ENCODE data around the gene JPH3.
"Not testable (repeated sequence)": the region's sequence is repeated elsewhere in the genome, so short reads cannot be mapped to it uniquely, and the experiment has no call there.

JPH3 gene

DNA sequence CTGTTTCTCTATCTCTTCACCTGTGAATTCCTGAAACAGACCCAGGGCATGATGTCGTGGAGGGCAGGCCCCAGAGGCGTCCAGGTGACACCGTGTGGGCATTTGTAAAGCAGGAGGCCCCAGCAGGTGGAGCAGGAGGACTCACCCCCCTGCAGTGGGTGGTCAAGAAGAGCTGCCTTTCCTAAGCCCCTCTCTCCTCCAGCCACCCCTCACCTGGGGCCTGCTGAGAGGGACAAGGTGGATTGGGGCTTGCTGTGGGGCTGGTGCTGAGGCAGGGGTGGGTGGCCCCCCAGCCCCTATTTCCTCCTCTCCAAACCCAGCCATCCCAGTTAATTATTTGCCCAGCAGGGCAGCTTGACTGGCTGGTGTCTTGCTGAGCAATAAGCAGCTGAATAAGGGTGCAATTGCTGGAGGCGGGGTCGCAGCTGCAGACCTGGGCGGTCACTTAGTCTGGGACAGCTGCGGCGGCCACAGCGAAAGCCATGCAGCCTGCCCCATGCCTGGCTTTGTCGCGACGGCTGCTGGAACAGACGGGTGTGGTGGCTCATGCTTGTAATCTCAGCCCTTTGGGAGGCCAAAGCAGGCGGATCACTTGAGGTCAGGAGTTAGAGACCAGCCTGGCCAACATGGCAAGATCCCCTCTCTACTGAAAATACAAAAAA, 56.4 kb downstream of the JPH3 start:
- no peak for DNase-seq

DNA sequence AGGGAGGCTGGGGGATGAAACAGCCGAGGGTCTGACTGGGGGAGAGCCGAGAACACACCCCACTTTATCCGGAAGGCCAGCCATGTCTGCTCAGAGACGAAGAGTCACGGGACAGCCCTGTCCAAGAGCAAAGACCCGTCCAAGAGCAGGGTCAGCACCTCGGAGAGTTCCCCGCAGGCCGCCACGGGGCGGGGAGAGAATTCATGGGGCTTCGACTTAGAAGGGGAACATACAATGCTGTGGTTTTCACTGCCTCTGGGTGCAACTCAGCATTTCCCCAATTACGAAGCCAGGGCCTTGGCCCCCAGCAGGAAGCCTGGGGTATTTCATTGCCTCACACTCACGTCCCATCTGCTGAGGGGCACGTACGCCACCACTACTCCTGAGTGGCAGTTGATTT, 59.3 kb downstream of the JPH3 start:
- no peak for DNase-seq

DNA sequence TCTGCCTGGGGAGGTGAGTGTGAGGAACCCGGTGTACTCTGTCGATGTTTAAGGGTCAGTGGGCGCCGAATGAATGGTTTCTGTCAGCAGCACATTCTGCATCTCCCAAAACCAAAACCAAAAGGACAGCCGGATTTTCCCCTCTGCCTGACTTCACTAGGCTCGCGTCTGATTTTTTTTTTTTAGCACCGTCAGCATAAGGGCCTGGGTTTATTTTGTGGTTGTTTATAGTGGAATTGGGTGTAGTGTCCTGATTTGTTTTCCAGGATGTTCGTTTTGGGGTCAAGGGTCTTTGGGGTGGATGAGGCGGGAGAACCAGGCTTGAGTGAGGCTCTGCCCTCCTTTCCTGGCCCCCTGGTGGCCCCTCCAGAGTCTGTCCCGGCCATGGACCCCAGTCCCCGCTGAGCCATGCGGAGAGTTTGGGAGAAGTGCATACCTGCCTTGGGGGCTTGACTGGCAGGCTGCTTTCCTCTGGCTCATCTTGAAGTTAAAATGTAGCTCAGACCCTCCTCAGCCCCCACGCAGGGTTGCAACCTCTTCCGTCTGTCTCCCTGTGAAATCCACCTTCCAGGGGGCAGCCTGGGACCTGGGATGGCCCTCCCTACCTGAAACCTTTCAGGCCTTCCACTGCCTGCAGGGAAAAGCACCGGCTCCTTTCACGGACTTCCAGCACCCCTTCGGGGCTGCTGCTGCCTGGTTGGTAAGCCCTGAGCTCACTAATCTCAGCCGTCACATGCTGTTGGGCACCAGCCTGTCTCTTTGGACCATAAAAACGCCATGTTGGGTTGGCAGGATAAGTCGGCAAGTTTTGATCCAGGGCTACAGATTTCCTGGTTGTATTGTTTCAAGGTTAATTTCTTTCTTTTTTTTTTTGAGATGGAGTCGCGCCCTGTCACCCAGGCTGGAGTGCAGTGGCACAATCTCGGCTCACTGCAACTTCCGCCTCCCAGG, 60.2 kb downstream of the JPH3 start:
- DNase-seq: no peak

DNA sequence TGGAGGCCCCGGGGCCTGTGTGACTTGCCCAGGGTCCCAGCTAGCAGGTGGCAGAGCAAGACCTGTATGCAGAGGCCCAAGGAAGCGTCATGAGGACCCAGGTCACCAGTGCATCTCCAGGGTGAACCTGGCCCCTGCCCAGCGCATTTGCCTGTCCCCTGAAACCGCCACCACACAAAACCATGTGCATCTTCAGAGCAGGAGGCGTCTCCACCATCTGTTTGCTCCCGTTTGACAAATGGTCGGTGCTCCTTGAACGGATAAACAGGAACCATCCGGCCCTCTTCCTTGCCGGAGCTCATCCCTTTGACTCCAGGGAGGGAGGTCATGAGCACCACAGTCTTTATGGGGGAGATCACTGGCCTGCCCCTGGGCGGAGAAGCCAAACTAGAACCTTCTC, 62.5 kb downstream of the JPH3 start:
- DNase-seq: no peak

DNA sequence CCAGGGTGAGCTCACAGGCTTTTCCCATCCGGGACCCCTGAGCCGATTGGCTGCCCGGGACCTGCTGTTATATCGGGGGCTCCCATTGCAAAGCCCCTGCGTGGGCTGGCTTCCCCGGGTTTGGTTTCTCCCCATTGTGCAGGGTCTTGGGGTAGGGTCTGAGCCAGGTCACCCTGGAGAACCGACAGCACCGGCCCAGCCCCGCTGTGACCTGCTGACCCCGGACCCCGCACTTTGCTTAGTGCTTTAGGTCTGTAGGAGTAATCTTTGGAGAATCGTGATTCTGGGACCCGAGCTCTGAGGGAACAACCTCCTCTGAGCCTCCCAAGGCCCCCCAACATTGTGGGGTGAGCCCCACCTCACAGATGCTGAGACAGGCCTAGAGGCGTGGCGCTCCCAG, 62.9 kb downstream of the JPH3 start:
- DNase-seq: no peak

DNA sequence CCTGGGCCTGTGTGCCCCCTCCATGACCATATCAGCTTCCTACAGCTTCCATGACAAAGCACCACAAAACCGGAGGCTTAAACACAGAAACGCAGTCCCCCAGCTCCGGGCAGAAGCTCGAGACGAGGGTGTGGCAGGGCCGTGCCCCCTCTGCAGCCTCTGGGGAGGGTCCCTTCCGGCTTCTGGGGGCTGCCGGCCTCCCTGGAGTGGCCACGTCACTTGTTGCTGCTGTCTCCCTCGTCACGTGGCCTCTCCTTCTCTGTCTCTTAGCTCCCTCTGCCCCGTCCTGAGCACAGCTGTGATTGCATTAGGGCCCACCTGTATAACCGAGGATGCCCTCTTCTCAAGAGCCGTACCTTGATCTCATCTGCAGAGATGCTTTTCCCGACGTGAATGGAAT, 64.6 kb downstream of the JPH3 start:
- DNase-seq: no peak

DNA sequence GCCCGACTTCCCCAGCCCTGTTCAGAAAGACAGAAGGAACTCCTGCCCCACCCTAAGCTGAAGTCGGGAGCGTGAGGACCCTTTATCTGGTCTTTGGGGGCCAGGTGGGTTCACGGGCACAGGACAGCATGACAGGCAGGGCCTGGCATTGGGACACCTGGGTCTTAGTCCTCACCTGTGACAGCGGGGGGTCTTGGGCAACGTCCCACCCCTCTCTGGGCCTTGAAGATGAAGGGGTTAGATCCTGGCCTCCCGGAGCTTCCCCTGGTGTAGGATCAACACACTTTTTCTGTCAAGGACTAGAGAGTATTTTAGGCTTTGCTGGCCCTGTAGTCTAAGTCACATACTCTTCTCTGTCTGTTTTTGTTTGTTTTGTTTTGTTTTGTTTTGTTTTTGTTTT, 65.1 kb downstream of the JPH3 start:
- DNase-seq: no peak

DNA sequence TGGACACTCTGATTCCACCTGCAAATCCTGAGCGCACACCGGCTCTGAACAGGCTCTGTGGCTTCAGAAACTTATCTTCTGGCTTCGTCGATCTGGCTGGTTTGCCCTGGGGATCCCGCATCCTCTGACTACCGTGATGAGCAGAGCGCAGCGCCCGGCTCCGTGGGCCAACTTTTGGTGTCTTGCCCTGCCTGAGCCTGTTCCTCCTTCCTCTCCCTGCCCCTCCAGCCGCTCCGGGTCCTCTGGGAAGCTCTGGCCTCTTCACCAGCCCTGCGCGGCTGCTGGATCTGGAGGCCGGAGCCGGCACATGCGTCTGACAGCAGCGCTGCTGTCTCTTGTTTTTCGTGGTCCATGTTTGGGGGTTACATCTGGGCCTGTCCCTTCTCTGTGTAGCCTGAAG, 65.6 kb downstream of the JPH3 start:
- no peak for DNase-seq

DNA sequence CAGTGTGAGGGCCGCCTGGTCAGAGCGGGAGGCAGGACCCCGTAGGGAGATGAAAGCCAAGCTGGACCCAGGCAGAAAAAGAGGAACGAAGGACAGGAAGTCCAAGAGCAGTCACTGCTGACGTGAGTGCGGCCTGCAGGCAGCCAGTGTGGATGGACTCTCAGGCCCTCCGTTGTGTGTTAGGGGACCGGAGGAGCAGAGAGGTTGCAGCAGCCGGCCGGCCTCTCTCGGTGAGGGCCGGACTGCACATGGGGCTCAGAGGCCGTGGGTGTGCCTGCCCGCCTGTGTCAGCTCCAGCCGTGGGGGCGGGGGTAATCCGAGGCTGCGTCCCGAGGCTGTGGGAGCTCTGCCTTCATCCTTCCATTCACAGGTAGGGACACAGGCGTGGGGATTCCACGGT, 67.4 kb downstream of the JPH3 start:
- DNase-seq: no peak

DNA sequence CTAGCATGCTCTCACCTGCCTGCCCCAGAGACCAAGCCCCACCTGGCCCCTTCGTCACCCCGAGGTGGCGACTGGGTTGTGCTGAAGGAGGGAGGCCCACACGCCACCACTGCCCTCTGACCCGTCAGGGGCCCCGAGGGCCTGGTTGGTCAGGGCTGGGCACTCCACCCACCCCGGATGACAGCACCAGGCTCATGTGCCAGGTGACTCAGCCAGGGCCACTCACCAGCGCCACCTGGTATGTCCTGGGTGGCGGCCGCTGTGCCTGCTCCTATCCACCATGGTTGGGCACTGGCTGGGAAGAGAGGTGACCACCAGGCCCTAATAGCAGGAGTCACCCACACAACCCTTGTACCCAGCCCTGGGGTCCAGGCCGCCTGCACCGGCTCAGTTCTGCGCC, 68.9 kb downstream of the JPH3 start:
- no peak for DNase-seq

DNA sequence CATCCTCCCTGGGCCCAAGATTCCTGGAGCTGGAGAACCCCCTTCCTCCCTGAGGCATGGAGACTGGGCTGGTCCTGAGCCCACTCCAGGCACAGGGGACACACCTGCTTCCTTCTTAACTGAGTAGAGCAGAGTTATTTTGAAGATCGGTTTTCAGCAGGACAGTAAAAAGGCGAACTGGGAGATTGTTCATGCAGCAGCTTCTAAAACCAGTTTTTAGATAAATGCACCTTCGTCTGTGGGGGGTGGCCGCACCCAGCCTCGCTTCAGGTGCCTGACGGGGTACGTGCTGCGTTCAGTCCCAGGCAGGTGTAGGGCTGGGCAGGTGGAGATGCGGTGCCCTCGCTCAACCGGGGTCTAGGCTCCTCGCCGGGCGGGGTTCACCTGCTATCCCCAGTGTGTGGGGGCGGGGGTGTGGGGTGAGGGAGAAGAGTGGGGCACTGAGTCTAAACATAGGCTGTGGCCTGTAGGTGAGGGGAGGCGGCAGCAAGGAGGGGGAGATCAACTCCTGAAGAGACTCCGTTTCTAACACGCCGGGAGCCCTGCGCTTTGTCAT, 69.5 kb downstream of the JPH3 start:
- no peak for DNase-seq

DNA sequence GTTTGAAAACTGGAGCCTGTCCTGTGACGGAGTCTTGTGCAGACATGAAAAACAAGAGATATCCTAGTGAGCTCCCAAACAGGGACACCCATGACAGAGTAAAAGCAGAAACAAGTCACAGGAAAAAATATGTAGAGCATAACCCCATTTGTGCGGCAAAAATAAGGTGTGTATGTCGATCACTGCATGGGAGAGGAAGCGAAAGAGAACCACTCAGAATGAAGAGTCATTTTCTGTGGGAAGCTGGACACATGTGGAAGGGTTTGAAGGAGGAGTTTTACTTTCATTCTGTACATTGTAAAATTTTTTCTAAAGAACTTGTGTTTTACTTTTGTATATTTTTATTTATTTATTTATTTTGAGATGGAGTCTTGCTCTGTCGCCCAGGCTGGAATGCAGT, 72.1 kb downstream of the JPH3 start:
- DNase-seq: no peak

DNA sequence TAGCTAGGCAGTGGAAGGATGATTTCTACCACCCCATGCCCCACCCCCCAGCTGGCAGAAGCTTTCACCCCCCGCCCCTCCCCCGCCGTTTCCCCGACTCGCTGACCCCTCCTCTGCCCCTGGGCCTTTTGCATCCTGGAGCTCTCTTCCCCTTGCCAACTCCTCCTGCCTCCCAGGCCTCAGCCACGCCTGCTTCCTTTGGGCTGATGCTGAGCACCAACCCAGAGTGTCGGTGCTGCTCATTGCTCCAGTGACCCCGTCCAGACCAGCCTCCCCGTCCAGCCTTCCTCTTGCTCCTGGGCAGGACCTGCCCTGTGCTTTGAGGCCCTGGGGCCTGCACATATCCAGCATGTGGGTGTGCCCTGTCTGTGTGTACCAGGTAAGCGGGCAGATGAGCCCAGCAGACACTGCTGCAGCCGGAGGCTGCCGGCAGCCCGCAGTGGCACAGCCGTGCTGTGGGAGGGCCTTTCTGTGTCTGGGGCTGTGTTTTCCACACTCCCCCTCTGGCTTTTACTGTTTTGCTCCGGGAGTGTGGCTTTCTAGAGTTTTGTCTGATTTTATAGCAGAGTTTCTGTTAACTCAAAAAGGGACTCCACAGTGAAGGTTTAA, 72.9 kb downstream of the JPH3 start:
- DNase-seq: no peak

DNA sequence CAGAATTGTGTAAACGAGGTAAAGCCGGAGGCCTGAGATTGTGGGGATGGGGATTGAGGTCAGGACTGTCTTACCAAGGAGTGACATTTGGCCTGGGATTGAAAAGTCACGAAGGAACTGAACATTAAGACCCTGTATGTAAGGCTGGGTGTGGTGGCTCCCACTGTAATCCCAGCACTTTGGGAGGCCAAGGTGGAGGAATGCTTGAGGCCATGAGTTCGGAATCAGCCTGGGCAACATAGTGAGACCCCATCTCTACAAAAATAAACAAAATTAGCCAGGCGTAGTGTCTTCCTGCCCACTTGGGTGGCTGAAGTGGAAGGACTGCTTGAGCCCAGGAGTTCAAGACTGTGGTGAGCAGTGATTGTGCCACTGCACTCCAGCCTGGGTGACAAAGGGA, 75.5 kb downstream of the JPH3 start:
- DNase-seq: no peak

DNA sequence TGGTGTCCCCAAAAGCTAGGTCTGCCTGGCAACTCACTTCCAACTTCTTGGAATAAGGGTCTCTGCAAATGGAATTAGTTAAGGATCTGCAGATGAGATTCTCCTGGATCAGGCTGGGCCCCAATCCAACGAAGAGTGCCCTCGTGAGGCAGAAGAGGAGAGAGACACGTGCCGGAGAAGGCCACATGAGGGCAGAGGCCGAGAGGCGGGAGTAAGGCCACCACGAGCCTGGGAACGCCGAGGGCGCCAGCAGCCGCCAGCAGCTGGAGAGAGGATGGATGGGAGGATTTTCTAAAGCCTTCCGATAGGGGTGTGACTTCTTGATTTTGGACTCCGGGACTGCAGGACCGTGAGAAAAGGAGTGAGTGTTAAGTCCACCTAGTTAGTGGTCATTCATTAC, 76.3 kb downstream of the JPH3 start:
- no peak for DNase-seq

DNA sequence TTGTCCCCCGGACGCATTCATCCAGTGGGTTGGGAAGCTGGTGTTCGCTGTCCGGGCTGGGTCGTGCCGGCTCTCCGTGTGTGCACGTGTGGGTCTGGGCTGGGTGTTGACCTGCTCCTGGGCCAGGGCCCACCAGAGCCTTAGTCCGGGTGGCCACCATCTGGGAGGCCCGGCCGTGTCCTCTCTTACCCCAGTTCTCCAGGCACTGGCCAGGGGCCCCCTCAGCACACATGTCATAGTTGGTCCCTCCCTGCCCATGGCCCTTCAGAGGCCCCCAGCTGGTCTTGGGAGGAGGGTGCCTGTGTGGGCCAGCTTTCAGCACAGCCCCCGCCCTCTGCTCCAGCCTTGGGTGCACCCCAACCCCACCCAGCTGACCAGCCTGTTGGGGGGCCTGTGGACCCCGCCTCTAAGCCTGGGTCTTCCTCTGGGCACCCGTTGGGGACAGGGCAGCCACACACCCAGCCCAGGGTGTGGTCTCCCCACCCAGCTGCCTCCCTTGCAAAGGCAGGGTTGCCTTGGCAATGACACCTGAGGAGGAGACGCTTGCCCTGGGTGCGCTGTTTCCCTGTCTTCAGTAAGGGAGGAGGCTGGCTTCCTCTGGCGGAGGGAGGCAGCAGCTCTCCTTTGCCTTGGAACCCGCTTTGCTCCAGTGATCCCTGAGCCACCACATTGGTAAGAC, 77.4 kb downstream of the JPH3 start:
- no peak for DNase-seq

DNA sequence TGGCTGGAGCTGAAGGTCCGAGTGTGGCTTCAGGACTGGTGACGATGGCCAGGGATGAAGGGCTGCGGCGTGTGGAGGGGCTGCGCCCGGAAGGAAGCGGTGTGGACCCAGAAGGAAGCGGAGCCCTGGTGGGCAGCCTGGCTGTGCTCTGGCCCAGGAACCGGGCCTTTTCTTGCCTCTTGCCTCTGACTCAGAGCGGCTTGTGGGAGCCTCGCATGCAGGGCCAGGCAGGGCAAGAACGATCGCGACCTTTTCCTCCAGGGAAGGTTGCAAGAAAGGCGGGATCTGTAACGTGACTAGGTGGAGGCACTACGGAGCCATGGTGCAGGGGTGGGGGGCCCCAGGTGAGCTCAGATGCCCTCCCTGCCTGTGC, 78.0 kb downstream of the JPH3 start:
- no peak for DNase-seq

DNA sequence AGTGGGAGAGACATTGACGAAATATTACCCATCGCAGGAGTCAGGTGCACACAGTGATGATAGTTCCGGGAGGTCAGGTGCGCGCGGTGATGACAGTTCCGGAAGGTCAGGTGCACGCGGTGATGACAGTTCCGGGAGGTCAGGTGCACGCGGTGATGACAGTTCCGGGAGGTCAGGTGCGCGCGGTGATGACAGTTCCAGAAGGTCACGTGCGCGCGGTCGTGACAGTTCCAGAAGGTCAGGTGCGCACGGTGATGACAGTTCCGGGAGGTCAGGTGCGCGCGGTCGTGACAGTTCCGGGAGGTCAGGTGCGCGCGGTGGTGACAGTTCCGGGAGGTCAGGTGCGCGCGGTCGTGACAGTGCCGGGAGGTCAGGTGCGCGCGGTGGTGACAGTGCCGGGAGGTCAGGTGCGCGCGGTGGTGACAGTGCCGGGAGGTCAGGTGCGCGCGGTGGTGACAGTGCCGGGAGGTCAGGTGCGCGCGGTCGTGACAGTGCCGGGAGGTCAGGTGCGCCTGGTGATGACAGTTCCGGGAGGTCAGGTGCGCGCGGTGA, 78.8 kb downstream of the JPH3 start:
- not testable (repeated sequence) for DNase-seq

DNA sequence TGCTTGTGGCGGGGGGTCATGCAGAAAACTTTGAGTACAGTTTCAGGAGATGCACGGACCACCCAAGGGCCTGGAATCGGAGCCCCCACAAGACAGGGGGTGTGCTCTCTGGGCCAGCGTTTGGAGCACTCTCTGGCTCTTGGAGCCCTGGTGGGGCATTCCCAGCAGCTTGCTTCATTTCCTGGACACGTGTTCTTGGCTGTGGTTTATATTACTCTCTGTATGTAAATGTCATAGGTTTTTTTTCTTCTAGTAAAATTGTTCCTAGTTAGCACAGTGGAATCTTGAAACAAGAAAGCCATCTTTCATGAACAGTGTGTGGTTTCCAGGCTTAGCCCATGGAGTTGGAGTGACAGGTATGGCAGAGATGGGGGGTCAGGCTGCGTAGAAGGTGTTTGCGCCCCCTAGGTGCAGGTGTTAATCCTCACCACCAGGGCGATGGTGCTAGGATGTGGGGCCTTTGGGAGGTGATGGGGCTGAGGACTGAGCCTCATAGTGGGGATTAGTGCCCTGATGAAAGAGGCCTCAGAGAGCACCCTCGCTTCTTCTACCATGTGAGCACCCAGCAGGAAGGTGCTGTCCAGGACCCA, 79.8 kb downstream of the JPH3 start:
- DNase-seq: no peak

DNA sequence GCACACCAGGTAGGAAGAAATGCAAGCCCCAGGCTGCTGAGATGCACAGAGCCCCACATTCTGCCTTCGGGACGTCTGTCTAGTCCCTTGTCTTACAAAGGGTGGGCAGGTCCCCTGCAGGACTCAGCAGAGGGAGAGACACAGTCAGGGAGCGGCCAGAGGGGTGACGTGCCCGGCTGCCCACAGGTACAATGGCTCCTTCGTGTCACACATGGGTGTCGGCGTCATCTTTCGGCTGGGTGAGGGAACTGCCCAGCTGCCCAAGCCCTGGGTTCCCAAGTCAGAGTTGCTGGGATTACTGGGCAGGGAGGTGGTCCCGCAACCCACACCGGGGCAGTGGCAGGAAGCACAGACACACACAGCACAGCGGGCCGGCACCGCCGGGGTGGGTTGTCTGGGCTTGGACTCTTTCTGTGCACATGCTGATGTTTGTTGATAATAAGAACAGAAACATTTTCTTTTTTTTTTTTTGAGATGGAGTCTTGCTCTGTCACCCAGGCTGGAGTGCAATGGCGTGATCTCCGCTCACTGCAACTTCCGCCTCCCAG, 80.6 kb downstream of the JPH3 start:
- no peak for DNase-seq

DNA sequence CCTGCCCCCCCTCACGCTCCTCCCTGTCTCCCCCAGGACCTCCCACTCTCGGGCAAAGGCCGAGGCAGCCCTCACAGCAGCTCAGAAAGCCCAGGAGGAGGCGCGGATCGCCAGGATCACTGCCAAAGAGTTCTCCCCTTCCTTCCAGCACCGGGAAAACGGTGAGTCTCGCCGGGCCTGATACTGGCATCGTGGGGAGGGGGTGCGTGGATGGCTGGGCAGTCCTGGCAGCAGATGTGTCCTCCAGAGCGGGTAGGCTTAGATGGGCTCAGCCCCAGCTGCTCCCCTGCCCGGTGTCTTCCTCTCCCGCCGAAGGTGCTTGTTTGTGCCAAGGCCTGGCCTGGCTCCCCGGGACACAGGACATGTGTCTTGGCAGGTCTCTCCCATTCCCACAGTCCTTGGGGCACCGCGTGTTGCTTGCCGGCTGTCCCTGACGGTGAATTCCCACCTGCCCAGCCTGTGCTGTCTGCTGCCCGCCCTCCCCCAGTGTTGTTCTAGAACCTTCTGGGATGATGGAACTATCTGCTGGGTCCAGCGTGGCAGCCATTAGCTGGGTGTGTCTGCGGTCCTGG, 81.9 kb downstream of the JPH3 start:
- DNase-seq: no peak

Measured in stimulated activated naive CD4-positive, alpha-beta T cell treated with Interleukin-2 at 50 U/mL for 16 hours (primary cell).